Peyer's patch (tissue), 4 donors: ENCODE data around the gene B3GALT6. TPM values are rescaled to one million over a fixed set of nuclear protein-coding genes. Genes with fewer than 3 reads are reported as not detected.

Experiments used
- DNase-seq, 3 donors: peaks; one replicate each; pipeline ENCODE4 v3.0.0-alpha.2; 2017 to 2019
- H3K27ac ChIP-seq, 4 donors: fragments of 200-600 bp; sonication (generic); one replicate each; pipeline ENCODE4 v1.5.1; 2016 to 2019
- H3K27me3 ChIP-seq, 2 donors: fragments of 200-600 bp; sonication (generic); one replicate each; pipeline ENCODE4 v1.5.1; 2019
- H3K36me3 ChIP-seq, 3 donors: fragments of 200-600 bp; sonication (generic); one replicate each; pipeline ENCODE4 v1.5.1; 2016 to 2019
- H3K4me1 ChIP-seq, 4 donors: fragments of 200-600 bp; sonication (generic); one replicate each; pipeline ENCODE4 v1.5.1; 2016 to 2019
- H3K4me3 ChIP-seq, 4 donors: fragments of 200-600 bp; sonication (generic); 1 replicate in 3 of 4; 2 replicates in 1 of 4; pipeline ENCODE4 v1.5.1; 2016 to 2019; ENCODE audit warnings: mild to moderate bottlenecking in 1 of 4
- H3K9me3 ChIP-seq, 4 donors: fragments of 200-600 bp; sonication (generic); one replicate each; pipeline ENCODE4 v1.5.1; 2016 to 2019; ENCODE audit warnings: mild to moderate bottlenecking in 1 of 4
- CTCF ChIP-seq, 6 experiments: fragments of 450-650 bp in 4 of 6; fragments of 200-600 bp in 2 of 6; sonication (generic) in 1 of 6; IDR thresholded peaks; one replicate each; pipeline ENCODE4 v1.5.1; 2017 to 2019; ENCODE audit warnings: antibody characterized with exemption in 6 of 6, mild to moderate bottlenecking in 3 of 6, moderate library complexity in 1 of 6
- POLR2A ChIP-seq, 2 donors: fragments of 450-650 bp; IDR thresholded peaks; one replicate each; pipeline ENCODE4 v1.5.1; 2017; ENCODE audit warnings: antibody characterized with exemption in 2 of 2, mild to moderate bottlenecking in 2 of 2, moderate library complexity in 2 of 2
- total RNA-seq, 4 donors: library from RNA; depleted of rRNA; stranded (reverse); fragments of >200 nt; gene quantifications; one replicate each; pipeline ENCODE4 v1.1.0, GENCODE V29; 2016

B3GALT6 gene
- total RNA-seq: 10 to 100 TPM in 2 of 4 donors, 1 to 10 TPM in 2; 9.1 to 13.4 (median 10.6) TPM

GRCh38 chr1:1232208-1232795 is at the start of gene B3GALT6:
TSS of gene B3GALT6 (plus strand) at chr1:1232237. CDS start at chr1:1232279, 42 bp downstream.
- peaks cover 3 to 36% (median 17%) of the 10 kb centered on the region in 4 donors for H3K4me1 ChIP-seq
- TF ChIP-seq POLR2A (IDR thresholded peaks at IDR 0.05) (peak in 1 of 2 donors; percentile 46), CTCF (IDR thresholded peaks at IDR 0.05) (peak in 1 of 6 experiments; percentile 22)
- peak within 1 kb of the TSS; percentile 95 to 98 (median 97) for H3K27ac ChIP-seq
- H3K36me3 ChIP-seq: peaks cover 0 to 23% (median 0%) of the 10 kb centered on the region in 3 donors
- no peaks in the 10 kb centered on the region for H3K9me3 ChIP-seq
- no peak for DNase-seq
- H3K4me3 ChIP-seq: peak within 1 kb of the TSS; percentile 88 to 100 (median 96)
- H3K27me3 ChIP-seq: no peaks in the 10 kb centered on the region

GRCh38 chr1:1182491-1183220 is 49.4 kb upstream of the B3GALT6 start:
- H3K9me3 ChIP-seq: no peaks in the 10 kb centered on the region
- TF ChIP-seq POLR2A (IDR thresholded peaks at IDR 0.05): no peak
- no peak for TF ChIP-seq CTCF (IDR thresholded peaks at IDR 0.05)
- DNase-seq: peak in 1 of 3 donors; percentile 45
- no peak overlapping the region for H3K4me3 ChIP-seq
- H3K36me3 ChIP-seq: no peaks in the 10 kb centered on the region
- H3K27me3 ChIP-seq: no peaks in the 10 kb centered on the region
- no peak overlapping the region for H3K27ac ChIP-seq
- H3K4me1 ChIP-seq: no peaks in the 10 kb centered on the region

- no peak for TF ChIP-seq CTCF (IDR thresholded peaks at IDR 0.05)
- no peak for TF ChIP-seq POLR2A (IDR thresholded peaks at IDR 0.05)
- Histone ChIP-seq H3K27ac (no peak overlapping the region), H3K27me3 (no peaks in the 10 kb centered on the region), H3K36me3 (no peaks in the 10 kb centered on the region), H3K4me3 (no peak overlapping the region), H3K9me3 (no peaks in the 10 kb centered on the region), H3K4me1 (no peaks in the 10 kb centered on the region)
- DNase-seq: peak in 1 of 3 donors; percentile 42
These were observed 48.8 kb upstream of the B3GALT6 start for GRCh38 chr1:1183221-1183747.

- Histone ChIP-seq H3K36me3 (no peaks in the 10 kb centered on the region), H3K4me3 (no peak overlapping the region), H3K27ac (no peak overlapping the region), H3K4me1 (no peaks in the 10 kb centered on the region), H3K9me3 (no peaks in the 10 kb centered on the region), H3K27me3 (no peaks in the 10 kb centered on the region)
- TF ChIP-seq CTCF (IDR thresholded peaks at IDR 0.05) (no peak), POLR2A (IDR thresholded peaks at IDR 0.05) (no peak)
- DNase-seq: peak in 1 of 3 donors; percentile 43
These were observed 47.9 kb upstream of the B3GALT6 start for GRCh38 chr1:1183833-1184775.

GRCh38 chr1:1185101-1185765 is 46.8 kb upstream of the B3GALT6 start:
- Histone ChIP-seq H3K4me1 (no peaks in the 10 kb centered on the region), H3K4me3 (no peak overlapping the region), H3K27ac (no peak overlapping the region), H3K27me3 (no peaks in the 10 kb centered on the region), H3K36me3 (no peaks in the 10 kb centered on the region), H3K9me3 (no peaks in the 10 kb centered on the region)
- peak in 1 of 3 donors; percentile 41 for DNase-seq
- TF ChIP-seq POLR2A (IDR thresholded peaks at IDR 0.05) (no peak), CTCF (IDR thresholded peaks at IDR 0.05) (no peak)
